GM06990 (cell line): ENCODE data around the gene CCL13.

Experiments
- DNase-seq: peaks from one replicate; pipeline ENCODE4 v3.0.0-alpha.2; 2011; ENCODE audit not compliant: insufficient read length; ENCODE audit errors: extremely low read depth
- H3K27me3 ChIP-seq: replicated peaks from 2 replicates; pipeline ENCODE4 v1.6.0; 2011; ENCODE audit warnings: low read length; ENCODE audit not compliant: control insufficient read depth, insufficient read depth
- H3K36me3 ChIP-seq: 2 replicates; pipeline ENCODE4 v1.5.1; 2011; ENCODE audit warnings: low read length; ENCODE audit not compliant: control insufficient read depth, insufficient read depth
- H3K4me3 ChIP-seq: replicated peaks from 2 replicates; pipeline ENCODE4 v1.5.1; 2011; ENCODE audit warnings: low read depth, mild to moderate bottlenecking, control low read depth, low read length
- TF ChIP-seq, protein P1 (sequence below): IDR thresholded peaks from 2 replicates; pipeline ENCODE4 v1.5.1; 2011; ENCODE audit warnings: low read length, control low read depth, mild to moderate bottlenecking, inconsistent platforms; ENCODE audit not compliant: insufficient read depth, poor library complexity, severe bottlenecking

Gene CCL13

DNA sequence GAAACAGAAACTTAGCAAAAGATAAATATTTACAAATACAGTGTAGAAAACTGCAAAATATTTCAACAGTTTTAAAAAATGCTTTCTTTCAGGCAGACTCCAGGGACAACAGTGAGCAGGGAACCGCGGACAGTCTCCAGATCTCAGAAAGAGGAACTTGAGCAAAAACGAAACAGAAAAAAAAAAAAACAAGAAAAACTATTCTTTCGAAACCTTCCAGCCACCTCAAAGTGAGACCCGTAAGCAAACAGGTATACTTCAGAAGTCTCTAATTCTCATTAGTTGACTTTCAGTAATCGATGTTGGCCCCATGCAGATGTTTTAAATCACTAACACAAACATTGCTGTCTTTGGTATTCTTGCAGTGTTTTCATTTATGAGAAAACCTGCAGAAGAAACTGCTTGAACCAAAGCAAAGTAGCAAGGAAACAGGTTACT, 22.4 kb downstream of the CCL13 start:
- peak; percentile 65 for DNase-seq
- Histone ChIP-seq H3K36me3 (no peaks in the 10 kb centered on the region), H3K27me3 (no peaks in the 10 kb centered on the region; the same call in 1 of the 2 replicates), H3K4me3 (no peak overlapping the region)
- TF ChIP-seq, protein P1, sequence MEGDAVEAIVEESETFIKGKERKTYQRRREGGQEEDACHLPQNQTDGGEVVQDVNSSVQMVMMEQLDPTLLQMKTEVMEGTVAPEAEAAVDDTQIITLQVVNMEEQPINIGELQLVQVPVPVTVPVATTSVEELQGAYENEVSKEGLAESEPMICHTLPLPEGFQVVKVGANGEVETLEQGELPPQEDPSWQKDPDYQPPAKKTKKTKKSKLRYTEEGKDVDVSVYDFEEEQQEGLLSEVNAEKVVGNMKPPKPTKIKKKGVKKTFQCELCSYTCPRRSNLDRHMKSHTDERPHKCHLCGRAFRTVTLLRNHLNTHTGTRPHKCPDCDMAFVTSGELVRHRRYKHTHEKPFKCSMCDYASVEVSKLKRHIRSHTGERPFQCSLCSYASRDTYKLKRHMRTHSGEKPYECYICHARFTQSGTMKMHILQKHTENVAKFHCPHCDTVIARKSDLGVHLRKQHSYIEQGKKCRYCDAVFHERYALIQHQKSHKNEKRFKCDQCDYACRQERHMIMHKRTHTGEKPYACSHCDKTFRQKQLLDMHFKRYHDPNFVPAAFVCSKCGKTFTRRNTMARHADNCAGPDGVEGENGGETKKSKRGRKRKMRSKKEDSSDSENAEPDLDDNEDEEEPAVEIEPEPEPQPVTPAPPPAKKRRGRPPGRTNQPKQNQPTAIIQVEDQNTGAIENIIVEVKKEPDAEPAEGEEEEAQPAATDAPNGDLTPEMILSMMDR = peak; percentile 29

DNA sequence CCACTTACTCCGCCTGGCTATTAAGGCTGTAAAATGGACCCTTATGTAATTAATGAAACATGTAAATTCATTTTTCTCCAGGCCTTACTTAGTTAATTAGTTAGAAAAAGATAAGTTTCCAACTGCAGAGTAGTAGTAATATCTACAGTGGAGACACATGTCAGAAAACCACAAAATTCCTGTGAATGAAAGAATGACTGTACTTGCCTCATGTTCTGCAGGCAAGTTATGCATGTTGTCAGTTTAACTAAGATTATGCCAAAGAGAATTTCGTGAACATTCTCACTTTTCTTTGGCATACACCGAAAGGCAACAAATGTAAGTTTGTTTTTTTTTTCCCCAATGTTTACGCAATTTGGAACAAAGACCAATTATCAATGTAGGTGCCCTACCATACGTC, 23.6 kb downstream of the CCL13 start:
- Histone ChIP-seq H3K4me3 (no peak overlapping the region), H3K27me3 (no peaks in the 10 kb centered on the region; the same call in 1 of the 2 replicates), H3K36me3 (no peaks in the 10 kb centered on the region)
- TF ChIP-seq, protein P1 = no peak
- DNase-seq = no peak

DNA sequence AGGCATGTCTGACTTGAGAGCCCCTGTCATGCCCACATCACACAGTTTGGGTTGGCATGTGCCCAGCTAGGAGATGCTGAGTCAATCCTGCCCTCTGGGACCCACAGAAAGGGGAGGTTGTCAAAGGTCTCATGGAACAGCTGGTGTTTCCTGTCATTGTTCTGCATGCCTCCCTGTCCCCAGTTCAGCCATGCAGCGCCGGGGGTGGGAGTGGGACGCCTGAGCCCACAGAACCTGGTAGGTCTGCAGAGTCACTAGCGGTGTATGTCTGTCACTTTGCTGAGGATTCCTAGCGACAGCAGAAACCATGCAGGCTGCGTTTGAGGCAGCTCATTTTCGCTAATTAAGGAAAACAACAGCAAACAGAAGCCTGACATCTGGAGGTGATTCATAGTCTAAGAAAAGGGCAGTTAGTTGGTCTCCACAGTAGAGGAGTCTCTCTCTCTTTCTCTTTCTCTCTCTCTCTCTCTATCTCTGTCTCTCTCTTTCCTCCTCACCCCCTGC, 26.4 kb downstream of the CCL13 start:
- DNase-seq = peak; percentile 82
- no peaks in the 10 kb centered on the region; the same call in 1 of the 2 replicates for H3K27me3 ChIP-seq
- TF ChIP-seq, protein P1 = peak; percentile 3
- H3K4me3 ChIP-seq = no peak overlapping the region
- H3K36me3 ChIP-seq = no peaks in the 10 kb centered on the region

DNA sequence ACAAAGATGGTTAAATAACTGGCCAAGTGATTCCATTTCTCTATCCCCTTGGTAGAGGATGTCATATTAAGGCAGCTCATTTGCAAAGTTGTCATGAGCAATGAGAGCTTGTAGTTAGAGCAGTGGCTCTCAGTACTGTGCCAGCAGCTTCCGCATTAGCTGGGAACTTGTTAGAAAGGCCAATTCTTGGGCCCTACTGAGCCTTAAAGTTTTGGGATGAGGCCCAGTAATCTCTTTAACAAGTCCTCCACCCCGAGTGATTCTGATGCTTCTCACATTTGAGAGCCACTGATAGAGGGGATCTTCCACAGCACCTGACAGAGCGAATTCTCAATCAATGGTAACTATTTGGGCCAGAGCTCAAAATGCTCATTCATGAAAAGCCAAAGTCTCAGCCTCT, 26.9 kb downstream of the CCL13 start:
- TF ChIP-seq, protein P1 = no peak
- Histone ChIP-seq H3K4me3 (no peak overlapping the region), H3K36me3 (no peaks in the 10 kb centered on the region), H3K27me3 (no peaks in the 10 kb centered on the region; the same call in 1 of the 2 replicates)
- DNase-seq = no peak

DNA sequence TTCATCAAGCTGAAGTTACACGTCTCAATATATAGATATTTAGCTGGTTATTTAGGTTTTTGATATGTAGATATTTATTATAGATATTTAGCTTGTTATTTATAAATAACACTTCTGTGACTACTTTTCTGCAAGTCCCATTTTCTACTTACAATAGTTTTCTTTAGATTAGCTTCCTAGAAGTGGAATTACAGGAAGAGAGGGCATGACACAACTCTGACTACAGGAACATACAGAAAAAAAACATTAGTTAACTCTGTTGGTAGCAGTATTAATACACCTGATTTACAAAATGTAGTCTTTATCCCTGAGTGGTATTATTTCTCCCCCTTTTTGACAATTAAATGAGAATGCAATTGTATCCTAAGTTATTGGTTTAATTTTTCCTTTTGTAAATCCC, 28.0 kb downstream of the CCL13 start:
- TF ChIP-seq, protein P1 = no peak
- H3K27me3 ChIP-seq = no peaks in the 10 kb centered on the region; the same call in 1 of the 2 replicates
- DNase-seq = no peak
- no peaks in the 10 kb centered on the region for H3K36me3 ChIP-seq
- H3K4me3 ChIP-seq = no peak overlapping the region

DNA sequence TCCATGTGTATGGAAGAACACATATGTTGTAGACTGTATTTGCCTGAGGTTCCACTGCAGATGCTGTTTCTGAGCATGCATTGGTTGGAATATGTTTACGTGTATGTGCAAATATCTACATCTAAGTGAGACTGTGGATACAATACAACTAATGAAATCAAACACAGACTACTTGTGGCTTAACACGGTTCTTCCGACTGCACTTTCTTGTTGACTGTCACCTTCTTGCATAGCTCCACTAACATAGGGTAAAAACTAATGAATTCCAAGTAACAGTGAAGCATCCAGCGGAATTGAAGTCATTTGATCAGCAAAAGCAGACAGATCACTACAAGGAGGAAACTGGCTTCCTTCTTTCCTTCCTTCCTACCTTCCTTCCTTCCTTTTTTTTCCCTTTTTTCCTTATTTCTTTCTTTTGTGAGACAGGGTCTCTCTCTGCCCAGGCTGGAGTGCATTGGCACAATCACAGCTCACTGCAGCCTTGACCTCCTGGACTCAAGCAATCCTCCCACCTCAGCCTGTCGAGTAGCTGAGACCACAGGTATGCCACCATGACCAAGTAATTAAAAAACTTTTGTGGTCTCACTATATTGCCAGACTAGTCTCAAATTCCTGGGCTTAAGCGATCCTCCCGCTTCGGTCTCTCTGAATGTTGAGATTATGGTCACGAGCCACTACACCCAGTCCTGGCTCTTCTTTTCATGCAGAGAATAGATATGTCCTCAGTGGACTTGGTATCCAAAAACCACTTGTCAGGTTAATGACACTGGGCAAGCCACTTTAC, 28.7 kb downstream of the CCL13 start:
- Histone ChIP-seq H3K27me3 (no peaks in the 10 kb centered on the region; the same call in 1 of the 2 replicates), H3K36me3 (no peaks in the 10 kb centered on the region), H3K4me3 (no peak overlapping the region)
- no peak for DNase-seq
- TF ChIP-seq, protein P1 = no peak
